IPS DF 19.7 (cell line): Measurements from ENCODE around the gene ELFN1.
A peak's percentile ranks its signal among the peaks of the same experiment; 100 is the strongest.
"Not testable (repeated sequence)": the region's sequence is repeated elsewhere in the genome, so short reads cannot be mapped to it uniquely, and the experiment has no call there.

Experiments
- DNase-seq: peaks from one replicate; pipeline ENCODE4 v3.0.0-alpha.2; 2013; ENCODE audit warnings: low read depth, low spot score

The ELFN1 gene

DNA sequence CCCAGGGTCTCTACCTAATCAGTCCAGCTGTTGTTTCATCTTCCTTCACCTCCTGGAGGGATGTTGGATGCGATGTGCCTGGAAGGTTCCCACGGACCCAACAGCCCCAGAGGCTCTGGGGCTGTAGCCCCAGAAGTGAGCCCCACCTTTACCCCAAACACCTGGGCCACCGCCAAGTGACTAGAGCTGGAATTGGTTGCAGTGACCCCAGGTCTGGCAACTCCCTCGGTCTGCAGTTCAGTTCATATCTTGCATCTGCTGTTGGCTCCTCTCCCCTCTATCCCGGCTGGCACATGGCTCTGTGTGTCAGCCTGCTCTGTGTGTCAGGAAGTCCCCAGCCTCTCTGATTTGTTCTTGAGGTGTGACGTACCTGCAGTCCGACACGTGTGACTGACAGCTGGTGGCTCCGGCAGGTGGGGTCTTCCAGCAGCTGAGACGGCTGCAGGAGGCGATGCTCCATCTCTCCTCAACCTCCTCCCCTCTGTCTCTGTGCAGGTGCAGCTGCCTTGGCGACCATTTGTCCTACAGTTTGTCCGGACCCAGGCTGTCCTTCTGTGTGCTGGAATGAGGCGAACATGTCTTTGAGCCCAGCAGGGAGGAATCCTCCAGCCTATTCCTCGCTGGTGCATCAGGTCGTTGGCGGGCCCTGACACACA, 38.6 kb downstream of the ELFN1 start:
- DNase-seq: no peak

DNA sequence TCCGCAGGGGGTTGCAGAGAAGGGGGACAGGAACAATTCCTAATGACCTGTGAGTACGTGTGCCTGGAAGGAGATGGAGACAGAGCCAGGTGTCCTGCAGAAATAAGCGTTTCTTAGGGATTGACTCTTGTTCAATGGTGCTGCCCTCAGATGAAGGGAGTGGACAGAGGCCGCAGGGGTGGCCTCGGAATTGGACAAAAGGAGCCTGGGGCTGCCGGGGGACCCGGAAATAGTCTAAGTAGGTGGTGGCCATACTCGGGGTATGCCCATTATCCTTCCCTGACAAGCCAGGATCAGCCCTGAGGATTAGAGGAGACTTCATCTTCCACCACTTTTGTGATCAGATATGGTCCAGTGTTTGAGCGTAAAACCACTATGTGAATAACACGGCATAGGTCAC, 39.2 kb downstream of the ELFN1 start:
- DNase-seq: no peak

DNA sequence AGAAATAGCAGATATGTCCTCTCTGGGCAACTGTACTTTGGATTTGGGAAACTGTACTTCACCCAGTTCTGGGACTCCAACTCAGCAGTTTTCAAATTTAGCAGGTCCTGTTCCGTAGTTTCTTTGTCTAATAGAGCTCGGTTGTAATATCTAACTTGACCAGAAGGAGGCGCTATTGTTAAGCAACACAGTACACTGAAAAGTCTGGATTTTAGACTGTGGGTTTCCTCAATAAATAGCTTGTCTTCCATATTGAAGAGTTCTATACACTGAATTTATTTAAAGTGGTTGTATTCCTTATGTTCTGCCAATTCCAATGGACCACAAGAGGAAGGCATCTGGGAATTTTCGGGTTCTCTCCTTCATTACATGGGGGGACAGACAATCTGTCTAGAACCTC, 39.8 kb downstream of the ELFN1 start:
- DNase-seq: no peak

DNA sequence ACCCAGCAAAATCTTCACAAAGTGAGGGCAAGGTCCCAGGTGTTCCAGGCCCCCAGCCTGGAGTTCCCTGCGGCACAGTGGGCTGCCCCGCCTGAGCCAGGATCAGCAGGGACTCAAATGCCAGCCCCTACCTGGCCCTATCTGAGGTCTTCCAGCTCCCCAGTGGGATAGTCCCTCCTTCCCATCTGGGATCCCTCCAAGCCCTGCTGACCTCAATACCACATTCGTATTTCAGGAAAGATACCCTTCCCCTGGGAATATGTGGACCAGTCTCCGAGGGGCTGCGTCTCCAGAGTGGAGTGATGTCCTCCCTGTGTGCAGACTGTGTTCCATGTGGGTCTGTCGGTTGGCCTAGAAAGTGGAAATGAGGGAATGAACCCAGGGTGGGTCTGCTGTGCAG, 40.9 kb downstream of the ELFN1 start:
- DNase-seq: no peak

DNA sequence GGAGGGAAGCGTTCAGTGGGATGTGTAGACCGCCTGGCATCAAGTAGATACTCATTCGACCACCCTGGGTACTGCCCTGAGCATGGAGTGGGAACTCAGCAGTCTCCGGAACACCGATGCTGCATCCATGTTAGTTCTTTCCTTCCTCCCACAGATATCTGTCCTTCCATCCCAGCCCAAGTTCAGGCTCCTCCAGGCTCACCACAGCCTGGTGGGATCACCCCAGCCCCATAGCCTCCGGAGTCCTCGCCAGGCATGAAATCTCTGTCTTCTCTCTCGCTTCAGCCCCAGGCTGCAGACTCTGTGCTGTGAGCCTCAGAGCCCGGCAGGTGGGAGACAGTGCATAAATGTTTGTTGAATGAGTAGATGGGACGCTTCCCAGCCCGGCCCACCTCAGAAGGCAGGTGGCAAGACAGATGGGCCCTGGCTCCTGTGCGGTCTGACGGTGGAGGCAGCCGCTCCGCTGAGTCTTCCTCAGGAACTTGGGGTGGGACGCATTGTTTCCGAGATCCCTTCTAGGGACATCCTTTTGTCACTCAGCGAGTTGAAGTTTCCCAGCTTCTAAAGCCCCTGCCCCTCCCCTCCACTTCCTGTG, 42.9 kb downstream of the ELFN1 start:
- DNase-seq: no peak

DNA sequence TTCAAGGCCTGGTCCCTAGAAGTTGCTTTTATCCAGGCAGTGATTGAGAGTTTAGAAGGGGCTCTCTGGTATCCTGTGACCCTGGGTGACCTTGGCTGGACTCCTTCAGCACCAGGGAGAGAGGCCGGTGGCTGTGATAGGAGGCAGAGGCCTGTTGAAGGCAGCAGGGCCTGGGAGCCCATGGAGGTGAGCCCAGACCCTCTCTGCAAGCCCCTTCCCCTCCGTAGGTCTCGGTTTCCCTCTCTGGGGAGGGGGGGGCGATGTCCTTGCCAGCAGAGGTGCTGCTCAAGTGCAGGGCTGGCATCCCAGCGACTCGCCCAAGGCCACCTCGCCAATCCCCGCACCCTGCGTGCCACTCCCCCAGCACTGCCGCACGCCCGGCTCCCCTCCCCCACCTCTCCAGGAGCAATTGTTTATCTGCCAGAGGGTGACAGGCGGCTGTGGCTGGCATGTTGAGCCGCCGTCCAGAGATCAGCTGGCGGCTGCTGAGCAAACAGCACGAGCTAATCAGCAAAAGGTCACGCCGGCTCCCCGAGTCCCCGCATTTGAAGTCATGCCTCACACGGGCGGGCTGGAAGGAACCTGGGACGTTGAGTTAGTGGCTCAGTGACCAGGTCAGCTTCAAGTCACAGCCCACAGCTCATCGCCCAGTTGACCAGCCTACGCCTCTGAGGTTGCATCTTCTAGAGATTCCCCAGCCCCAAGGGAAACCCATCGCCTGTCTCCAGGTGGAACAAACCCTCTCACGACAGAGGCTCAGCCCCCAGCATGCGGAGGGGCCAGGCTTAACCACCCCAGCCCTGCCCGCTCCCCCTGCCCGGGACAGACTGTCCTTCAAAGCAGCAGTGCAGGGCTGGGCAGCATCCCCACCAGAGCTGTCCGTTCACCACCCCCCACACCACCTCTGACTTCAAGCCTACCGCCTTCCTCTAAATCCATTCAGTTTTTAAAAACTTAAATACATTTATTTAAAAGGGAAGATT, 43.7 kb downstream of the ELFN1 start:
- peak; percentile 40 for DNase-seq

DNA sequence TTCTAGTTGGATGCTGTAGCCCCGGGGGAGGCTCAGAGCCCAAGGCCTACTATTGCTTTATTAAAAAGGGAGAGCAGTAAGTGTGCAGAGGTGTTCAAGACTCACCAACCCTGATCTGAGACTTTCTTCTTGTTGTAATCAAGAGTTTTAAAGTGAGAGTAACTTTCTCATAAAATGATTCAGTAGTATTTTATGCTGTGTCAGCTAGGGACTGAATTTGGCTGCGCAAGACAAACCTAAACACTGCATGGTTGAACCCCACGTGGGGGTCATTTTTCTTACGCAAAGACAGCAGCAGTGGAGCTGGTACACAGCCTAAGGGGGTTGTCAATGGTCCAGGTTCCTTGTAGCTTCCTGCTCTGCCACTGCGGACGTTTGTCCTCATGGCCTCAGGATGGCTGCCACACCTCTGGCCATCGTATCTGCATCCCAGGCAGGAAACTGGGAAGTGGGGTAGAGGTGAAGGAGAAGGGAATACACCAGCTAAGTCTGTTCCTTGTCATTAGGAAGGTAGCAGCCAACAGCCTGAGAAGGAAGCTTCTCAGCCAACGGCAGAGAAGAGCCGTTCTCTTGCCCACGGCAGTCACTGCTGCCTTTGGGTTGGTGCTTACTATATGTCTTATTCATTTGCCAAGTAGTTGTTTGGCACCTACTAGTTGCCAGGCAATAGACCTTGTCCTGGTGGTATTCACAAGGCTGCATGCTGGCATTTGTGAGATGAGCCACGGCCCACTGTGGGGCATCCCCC, 44.7 kb downstream of the ELFN1 start:
- no peak for DNase-seq

DNA sequence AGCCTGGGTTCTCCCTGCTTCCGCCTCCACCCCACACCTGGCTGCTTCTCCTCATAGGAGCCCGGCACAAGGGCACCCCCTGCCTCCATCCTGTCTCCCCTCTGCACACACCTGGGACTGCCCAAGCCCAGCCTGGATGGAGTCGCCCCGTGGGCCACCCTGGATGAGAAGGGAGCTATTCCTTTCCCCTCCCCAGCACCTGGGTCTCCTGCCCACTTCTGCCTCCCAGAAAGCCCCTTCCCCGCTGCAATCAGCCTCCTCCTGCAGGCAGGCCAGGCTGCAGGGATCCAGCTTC, 45.2 kb downstream of the ELFN1 start:
- DNase-seq: no peak

DNA sequence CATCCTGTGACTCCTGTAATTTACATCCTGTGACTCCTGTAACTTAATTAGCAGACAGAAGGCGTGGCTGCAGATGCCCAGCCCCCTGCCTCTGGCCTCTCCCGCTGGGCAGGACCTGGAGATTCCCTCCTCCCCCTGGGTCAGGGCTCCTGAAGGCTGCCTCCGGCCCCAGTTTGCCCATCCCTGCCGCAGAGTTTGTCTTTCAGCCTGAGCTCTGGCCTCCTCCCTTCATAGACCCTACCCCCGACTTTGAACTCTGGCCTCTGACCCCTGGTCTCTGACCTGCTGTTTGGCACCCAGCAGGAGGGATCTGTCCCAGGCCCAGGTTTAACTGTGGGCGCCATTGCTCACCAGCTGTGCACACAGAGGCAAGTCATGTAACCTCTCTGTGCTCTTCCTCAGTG, 45.6 kb downstream of the ELFN1 start:
- no peak for DNase-seq

DNA sequence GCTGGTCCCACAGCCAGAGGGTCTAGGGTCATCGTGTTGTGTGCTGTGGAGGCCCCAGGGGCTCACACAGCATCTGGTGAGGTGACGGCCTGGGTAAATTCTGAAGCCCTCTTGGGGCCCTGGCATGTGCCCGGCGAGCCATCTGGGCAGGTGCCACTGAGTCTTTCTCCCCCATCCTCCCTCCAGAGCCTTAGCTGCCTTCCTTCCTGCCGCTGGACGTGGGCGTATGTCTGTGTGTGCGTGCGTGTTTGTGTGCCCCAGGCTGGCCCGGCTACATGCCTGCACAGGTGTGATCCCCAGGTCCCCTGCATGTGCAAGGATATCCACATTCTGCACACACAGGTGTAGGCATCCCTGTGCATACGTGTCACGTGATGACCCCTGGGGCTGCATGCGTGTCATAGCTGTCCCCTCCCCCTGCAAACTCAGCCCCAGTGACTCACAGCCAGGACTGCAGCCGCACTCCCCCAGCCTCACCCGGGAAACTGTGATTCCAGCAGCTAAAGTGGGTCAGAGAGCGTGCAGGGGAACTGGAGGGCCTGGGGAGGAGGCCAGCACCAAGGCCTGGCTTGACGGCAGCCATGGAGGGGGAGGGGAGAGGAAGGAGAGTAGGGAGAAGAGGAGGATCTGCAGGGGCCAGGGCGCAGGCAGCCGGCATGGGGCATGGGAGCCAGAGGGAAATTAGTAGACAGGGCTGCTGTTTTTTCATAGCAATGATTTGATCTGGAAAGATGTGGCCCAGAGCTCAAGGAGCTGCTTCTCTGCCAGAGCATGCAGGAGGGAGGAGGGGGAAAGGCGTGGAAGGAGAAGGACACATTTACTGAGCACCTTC, 46.4 kb downstream of the ELFN1 start:
- DNase-seq: no peak

DNA sequence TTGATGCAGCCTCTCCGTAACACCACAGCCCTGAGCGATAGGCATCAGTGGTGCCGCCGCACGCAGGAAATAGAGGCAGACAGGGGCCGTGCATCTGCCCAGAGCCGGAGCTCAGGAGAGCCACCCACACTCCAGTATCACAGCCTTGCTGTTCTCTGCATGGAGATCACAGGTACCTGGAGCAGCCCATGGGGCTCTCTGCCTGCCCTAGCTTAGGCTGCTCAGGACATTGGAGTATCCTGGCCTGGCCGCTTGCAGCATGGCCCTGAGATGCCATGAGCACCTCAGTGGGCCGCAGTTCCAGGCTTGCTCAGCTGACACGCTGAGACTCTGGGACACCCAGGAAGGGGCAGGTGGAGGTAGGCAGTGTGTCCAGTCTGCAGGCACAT, 47.0 kb downstream of the ELFN1 start:
- no peak for DNase-seq

DNA sequence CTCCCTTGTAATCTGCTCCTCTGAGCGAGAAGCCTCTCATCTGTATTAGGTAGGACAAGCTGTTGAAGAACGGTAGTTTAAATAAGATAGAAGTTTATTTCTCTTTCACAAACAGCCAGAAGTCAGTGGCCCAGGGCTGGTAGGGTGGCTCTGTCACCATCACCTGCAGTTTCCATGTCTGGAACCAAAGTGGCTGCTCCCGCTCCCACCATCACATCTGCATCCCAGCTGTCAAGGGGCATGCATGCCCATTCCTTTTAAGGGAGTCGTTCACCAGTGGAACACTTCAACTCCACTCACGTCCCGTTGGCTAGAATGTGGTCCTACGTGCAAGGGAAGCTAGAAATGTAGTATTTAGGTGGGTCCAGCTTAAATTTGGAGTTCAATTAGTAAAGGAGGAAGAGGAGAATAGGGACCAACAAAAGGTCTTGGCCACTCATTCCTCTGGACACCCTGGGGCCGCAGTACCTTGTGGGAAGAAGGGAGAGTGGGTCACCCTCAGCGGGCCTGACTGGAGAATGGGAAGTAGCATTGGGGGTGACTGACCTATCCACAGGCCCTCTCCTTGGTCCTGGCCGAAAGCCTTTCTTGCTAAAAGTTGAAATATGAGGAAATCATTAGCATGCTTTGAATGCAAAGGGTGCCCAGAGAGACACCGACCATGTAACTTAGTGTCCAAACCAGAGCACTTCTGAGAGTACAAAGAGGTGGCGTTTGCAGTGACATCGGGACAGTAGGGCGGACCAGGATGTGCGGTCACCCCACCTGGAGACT, 48.0 kb downstream of the ELFN1 start:
- DNase-seq: no peak

DNA sequence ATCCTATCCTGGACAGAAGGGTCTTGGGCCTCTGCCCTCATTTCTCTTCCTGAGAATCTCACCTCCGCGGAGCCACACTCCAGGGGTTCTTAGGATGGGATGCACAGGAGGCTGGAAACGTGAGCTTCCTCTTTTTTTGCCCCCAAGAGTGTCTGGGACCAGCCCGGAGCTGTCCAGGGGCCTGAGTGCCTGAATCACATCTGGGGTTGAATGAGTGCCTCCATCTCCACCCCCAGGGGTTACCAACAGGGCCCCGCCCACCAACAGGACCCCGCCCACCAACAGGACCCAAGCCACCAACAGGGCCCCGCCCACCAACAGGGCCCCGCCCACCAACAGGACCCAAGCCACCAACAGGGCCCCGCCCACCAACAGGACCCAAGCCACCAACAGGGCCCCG, 48.8 kb downstream of the ELFN1 start:
- DNase-seq: not testable (repeated sequence)

DNA sequence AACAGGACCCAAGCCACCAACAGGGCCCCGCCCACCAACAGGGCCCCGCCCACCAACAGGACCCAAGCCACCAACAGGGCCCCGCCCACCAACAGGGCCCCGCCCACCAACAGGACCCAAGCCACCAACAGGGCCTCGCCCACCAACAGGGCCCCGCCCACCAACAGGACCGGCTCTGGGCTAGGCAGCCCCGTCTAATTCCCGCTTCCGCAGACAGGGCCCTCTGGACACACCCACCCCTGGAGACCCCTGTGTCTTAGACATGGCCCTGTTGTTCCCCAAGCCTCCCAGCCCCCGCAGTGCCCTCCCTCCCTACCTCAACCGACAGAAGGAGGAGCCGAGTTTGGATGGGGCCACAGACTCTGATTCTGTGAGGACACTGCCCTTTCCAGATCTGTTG, 49.2 kb downstream of the ELFN1 start:
- DNase-seq: not testable (repeated sequence)

DNA sequence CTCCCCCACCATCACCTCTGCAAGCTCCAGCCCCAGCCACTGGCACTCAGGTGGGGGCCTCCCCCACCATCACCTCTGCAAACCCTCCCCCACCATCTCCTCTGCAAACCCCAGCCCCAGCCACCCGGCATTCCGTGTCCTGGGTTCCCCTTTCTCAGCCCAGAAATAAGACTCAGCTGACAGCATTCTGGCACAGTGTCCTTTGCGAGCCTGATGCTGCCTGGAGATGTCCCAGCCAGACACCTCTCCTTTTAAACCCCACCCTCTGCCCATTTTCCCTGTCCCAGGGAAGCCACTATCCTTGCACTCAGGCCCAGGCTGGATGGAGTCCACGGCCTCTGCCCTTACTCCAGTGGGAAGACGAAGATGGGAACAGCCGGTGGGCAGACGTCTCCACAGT, 49.8 kb downstream of the ELFN1 start:
- no peak for DNase-seq

DNA sequence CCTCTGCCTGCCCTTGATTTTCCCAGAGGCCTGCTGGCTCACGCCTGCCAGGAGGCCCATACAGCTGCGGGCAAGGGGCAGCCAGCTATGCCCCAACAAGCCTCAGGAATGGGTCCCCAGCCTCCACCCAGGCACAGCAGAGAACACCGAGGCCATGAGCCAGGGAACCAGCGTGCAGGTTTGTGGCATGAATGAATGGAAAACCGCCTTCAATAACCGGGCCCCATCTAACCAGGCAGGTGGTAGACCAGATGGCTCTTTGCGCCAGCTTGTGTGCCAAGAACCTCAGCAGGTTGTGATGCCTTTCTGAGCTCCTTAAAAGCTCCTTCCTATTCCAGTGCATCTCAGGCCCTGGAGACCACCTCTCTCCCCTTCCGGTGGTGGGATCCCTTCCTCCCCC, 50.2 kb downstream of the ELFN1 start:
- DNase-seq: no peak

DNA sequence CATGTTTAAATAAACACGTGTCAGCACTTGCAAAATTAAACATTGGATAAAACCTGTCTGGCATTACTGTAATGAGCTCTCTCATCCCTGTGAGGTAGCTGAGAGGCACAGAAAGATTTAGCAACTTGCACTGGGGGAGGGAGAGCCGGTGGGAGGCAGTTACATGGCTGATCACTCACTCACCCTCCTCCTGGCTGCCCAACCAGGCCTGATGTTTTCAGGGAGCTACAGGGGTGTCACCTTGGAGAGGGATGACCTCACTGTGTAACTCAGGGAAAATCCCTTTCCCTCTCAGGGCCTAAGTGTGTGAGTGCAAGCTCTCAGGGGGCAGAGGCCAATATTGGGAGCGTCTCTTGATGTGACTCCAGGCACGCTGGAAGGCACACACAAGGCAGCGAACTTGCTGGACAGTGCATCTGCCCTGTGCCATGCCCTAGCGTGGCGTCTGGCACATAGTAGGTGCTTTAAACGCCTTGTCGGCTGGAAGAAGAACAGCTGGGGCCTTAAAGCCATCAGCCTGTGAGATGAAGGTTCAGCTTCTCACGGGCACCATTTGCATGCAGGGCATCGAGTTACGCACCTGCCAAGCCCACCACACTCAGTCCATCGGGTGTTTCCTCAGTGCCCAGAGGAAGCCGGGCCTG, 51.1 kb downstream of the ELFN1 start:
- no peak for DNase-seq

DNA sequence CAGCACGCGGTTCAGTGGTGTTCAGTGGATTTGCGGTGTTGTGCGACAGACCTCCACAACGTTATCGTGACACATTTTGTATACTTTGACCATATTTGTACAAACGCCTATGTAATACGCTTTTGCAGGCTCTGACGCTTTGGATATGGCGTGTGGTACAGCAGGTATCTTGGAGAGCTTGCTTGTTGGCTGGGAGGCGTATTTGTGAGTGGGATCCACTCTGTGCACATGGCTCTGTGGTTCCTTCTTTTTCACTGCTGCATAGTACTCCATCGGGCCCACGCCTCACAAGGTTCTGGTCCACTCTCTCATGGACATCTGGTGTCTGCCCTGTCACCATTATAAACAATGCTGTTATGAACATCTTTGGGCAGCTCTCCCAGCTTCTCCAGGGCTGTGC, 53.2 kb downstream of the ELFN1 start:
- no peak for DNase-seq

DNA sequence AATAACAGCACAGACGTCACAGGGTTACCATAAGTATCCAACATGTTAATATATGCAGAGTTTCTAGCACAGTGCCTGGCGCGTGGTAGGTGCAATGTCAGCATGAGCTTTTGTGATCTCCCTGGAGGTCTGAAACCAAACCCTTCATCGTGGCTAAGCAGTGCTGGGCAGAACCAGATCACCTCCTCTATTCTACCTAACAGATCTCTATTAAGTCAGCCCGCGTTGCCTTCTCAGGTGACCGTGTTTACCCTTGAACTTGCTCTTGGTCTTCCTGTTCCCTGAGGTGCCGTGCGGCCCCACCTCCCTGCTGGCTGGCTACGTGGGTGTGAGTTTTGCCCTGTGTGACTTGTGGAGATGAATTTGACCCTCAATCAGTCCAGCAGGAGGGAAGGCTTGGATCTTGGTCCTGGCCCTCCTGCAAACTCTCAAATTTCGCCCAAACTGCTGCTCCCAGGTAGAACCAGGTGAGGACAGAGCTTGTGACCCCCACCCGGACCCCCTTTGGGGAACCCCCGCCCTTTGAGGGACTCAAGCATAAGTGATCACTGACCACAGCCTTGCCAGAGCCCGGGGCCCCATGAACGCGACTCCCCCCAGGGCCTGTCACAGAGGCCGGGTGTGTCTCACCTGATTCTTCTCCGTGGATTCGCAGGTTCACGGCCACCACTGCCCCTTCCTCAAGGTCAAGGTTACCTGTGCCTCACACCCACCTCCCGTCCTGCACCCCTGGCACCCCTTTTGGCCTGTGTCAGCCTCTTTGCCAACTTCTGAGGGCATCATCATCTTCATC, 54.2 kb downstream of the ELFN1 start:
- DNase-seq: no peak
